ENCODE measurements around the gene ANKS1B.

GRCh38 chr12:98911396-98911795 is 1073.3 kb downstream of the ANKS1B start:
- TF ChIP-seq, protein P1, sequence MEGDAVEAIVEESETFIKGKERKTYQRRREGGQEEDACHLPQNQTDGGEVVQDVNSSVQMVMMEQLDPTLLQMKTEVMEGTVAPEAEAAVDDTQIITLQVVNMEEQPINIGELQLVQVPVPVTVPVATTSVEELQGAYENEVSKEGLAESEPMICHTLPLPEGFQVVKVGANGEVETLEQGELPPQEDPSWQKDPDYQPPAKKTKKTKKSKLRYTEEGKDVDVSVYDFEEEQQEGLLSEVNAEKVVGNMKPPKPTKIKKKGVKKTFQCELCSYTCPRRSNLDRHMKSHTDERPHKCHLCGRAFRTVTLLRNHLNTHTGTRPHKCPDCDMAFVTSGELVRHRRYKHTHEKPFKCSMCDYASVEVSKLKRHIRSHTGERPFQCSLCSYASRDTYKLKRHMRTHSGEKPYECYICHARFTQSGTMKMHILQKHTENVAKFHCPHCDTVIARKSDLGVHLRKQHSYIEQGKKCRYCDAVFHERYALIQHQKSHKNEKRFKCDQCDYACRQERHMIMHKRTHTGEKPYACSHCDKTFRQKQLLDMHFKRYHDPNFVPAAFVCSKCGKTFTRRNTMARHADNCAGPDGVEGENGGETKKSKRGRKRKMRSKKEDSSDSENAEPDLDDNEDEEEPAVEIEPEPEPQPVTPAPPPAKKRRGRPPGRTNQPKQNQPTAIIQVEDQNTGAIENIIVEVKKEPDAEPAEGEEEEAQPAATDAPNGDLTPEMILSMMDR (IDR thresholded peaks at IDR 0.05; ENCODE audit: insufficient read depth, low read depth, low read length): no peak
- no peak for TF ChIP-seq EZH2 (IDR thresholded peaks at IDR 0.05; ENCODE audit: insufficient read depth, low read length)
